SKM-1 treated with dmso at 0.1 percent for 144 hours (cell line): ENCODE data around the gene CANX.
"Not testable (repeated sequence)": the region's sequence is repeated elsewhere in the genome, so short reads cannot be mapped to it uniquely, and the experiment has no call there.

ENCODE experiments used
- DNase-seq: peaks from one replicate; lab custom pipeline; 2025; ENCODE audit not compliant: unreplicated experiment; lab: John Stamatoyannopoulos, UW

CANX gene, protein sequence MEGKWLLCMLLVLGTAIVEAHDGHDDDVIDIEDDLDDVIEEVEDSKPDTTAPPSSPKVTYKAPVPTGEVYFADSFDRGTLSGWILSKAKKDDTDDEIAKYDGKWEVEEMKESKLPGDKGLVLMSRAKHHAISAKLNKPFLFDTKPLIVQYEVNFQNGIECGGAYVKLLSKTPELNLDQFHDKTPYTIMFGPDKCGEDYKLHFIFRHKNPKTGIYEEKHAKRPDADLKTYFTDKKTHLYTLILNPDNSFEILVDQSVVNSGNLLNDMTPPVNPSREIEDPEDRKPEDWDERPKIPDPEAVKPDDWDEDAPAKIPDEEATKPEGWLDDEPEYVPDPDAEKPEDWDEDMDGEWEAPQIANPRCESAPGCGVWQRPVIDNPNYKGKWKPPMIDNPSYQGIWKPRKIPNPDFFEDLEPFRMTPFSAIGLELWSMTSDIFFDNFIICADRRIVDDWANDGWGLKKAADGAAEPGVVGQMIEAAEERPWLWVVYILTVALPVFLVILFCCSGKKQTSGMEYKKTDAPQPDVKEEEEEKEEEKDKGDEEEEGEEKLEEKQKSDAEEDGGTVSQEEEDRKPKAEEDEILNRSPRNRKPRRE

GRCh38 chr5:179698935-179699615, at the start of gene CANX:
Gene CANX (plus strand): TSS chr5:179698967. CDS start chr5:179705682, 6,715 bp downstream.
- no peak for DNase-seq

DNA sequence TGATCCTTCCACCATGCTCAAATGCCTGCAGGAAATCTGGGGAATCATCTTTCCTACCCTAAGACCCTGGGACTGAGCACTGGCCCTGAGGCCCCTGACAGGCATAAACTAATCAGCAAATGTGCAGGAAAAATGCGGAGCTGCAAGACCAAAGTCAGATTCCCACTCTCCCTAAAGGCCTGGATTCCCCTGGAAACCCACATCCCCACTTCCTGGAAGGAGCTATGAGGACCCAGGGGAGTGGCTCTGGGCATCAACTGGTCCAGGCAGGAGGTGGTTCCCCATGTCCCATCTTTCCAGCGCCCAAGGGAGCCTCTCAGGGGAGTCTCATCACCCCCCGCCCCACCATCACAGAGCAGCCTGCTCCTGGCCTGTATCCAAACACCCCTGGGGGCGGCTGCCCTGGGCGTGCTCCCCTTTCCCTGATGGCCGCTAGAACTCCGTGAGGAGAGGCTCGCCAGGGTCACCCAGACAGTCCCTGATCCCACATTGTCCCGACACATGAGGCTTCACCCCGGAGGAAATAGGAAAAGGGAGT, 49.5 kb upstream of the CANX start:
- DNase-seq = not testable (repeated sequence)

DNA sequence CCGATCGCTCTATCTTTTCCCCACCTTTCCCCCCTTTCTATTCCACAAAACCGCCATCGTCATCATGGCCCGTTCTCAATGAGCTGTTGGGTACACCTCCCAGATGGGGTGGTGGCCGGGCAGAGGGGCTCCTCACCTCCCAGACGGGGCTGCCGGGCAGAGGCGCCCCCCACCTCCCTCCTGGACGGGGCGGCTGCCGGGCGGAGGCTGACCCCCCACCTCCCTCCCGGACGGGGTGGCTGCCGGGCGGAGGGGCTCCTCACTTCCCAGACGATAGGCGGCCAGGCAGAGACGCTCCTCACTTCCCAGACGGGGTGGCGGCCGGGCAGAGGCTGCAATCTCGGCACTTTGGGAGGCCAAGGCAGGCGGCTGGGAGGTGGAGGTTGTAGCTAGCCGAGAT, 48.5 kb upstream of the CANX start:
- not testable (repeated sequence) for DNase-seq

- DNase-seq = not testable (repeated sequence)
Observed at GRCh38 chr5:179653135-179653534, 45.6 kb upstream of the CANX start.

DNA sequence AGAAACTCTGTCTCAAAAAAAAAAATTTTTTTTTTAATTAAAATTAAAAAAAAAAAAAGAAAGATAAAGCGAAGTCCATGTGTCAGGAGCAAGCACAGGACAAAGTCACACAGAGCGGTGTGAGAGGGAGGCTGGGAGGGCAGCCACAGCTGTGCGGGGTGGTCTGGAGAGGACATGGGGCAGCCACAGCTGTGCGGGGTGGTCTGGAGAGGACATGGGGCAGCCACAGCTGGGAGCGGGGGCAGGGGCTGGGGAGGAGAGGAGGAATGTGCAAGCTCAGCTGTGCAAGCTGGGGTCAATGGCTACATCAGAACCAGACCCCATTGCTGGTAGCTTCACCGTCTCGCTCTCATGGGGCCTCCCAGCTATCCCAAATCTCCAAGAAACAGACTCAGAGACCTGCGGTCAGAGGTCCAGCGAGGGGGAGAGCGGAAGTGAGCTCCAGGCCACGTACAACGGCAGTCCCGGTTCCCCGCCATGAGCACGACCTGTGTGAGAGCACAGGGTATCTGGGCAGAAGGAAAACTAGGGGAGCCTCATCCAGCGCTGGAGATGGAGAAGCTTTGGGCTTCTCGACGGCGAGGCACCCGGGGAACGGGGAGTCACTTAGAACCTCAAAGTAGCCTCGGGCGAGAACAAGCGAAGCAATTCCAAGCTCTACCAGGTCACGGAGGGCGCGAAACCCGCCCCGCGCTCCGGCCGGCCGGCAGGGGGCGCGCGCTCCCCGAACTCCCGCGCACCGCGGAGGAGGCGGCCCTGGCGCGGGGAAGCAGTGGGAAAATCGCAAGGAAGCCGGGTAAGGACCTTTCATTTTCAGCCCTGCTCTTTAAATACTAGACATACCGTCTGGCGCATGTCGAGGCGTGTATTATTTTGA, 41.2 kb upstream of the CANX start:
- DNase-seq = not testable (repeated sequence)

GRCh38 chr5:179658179-179658856, 40.4 kb upstream of the CANX start:
- DNase-seq = peak; percentile 56

DNA sequence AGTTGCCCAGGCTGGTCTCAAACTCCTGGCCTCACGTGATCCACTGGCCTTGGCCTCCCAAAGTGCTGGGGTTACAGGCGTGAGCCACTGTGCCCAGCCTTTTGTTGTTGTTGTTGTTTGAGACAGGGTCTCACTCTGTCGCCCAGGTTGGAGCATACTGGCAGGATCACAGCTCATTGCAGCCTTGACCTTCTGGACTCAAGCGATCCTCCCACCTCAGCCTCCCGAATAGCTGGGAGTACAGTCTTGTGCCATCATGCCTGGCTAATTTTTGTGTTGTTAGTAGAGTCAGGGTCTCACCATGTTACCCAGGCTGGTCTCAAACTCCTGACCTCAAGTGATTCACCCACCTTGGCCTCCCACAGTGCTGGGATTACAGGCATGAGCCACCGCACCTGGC, 37.1 kb upstream of the CANX start:
- not testable (repeated sequence) for DNase-seq

- peak; percentile 73 for DNase-seq
Observed at GRCh38 chr5:179668391-179668790, 30.4 kb upstream of the CANX start.

- peak; percentile 93 for DNase-seq
Observed at GRCh38 chr5:179678223-179679013, 20.3 kb upstream of the CANX start.

GRCh38 chr5:179679014-179679674, 19.6 kb upstream of the CANX start:
- DNase-seq = no peak

GRCh38 chr5:179680014-179680779, 18.6 kb upstream of the CANX start:
- DNase-seq = no peak

DNA sequence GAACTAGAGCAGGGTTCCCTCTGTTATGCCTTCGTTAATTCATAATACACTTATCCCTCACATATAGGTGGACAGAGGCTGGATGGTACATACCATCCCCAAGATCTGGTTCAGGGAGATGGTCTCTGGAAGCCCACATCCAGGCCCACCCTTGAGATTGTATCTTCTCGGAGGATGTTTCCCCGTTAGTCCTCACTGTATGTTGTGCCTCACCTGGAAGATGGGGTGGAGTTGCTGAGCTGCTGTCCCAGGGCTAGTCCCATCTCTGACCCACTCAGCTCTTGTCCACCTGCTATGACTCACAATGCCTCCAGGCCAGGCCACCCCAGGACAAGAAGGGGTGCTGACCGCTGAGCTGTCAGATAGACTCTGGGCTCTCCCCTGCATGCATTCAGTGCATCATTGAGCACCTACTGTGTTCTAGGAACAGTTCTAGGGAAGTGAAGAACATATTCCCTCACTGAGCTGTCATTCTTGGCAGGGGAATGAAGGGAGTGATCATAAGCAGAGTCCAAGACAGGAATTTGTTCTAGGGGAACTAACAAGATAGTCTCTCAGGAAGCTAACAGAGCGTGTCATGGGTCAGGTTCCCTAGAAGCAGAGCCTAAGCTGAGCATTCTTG, 17.9 kb upstream of the CANX start, which contains the start of gene CBY3:
Gene CBY3, minus strand, starts transcription at position 255 of the 622 bp plus-strand sequence. Its CDS starts 116 bp downstream, at position 139.
- DNase-seq = no peak

GRCh38 chr5:179689212-179689611, 9.6 kb upstream of the CANX start:
- DNase-seq = peak; percentile 11

GRCh38 chr5:179694561-179694960, 4.2 kb upstream of the CANX start:
- DNase-seq = no peak

DNA sequence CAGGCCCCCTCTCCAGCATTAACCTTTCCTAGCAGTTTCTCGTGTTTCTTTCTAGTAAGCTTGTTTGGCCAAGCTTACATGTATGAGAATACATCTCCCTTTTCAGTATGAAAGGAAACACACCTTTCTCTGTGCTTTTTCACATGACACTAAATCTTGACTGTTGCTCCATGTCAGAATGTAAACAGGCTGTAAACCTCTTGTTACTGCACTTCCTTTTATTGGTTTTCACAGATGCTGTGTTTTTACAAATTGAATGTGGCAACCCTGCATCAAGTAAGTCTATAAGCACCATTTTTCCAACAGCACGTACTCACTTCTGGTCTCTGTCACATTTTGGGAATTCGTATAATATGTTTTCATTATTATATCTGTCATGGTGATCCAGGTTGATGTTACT, 2.2 kb upstream of the CANX start:
- no peak for DNase-seq

DNA sequence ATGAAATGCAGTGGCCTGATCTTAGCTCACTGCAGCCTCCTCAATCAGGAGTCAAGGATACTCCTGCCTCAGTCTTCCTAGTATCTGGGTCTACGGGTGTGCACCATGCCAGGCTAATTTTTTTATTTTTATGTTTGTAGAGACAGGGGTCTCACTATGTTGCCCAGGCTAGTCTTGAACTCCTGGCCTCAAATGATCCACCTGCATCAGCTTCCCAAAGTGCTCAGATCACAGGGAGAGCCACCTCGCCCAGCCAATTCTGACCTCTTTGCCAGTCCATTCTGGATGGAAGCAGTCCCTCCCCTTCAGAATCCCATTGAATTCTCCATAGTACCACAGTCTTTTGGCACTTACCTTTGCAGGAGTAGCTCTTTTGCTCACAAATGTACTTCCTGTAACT, 1.7 kb upstream of the CANX start:
- DNase-seq = no peak

- DNase-seq = not testable (repeated sequence)
Observed at GRCh38 chr5:179697543-179697942, 1.2 kb upstream of the CANX start.
